Muscle layer of colon (tissue), 2 donors: ENCODE measurements around the gene RGSL1.

Experiments used
- H3K27ac ChIP-seq: one replicate; pipeline ENCODE4 v1.7.0; 2013; ENCODE audit warnings: low read depth, mild to moderate bottlenecking, low read length, moderate library complexity
- H3K27me3 ChIP-seq, 2 donors: one replicate each; pipeline ENCODE4 v1.7.0; 2013; ENCODE audit warnings: low read length in 2 of 2, mild to moderate bottlenecking in 2 of 2; ENCODE audit not compliant: insufficient read depth in 2 of 2, control insufficient read depth in 1 of 2
- H3K36me3 ChIP-seq: one replicate; pipeline ENCODE4 v1.7.0; 2013; ENCODE audit warnings: mild to moderate bottlenecking, low read length; ENCODE audit not compliant: insufficient read depth
- H3K4me1 ChIP-seq: one replicate; pipeline ENCODE4 v1.7.0; 2013; ENCODE audit warnings: mild to moderate bottlenecking, low read length; ENCODE audit not compliant: insufficient read depth
- H3K4me3 ChIP-seq, 2 donors: one replicate each; pipeline ENCODE4 v1.7.0; 2013; ENCODE audit warnings: low read length in 2 of 2, low read depth in 1 of 2, mild to moderate bottlenecking in 1 of 2, moderate library complexity in 1 of 2
- H3K9ac ChIP-seq: one replicate; pipeline ENCODE4 v1.7.0; 2013; ENCODE audit warnings: low read length
- H3K9me3 ChIP-seq: one replicate; pipeline ENCODE4 v1.7.0; 2013; ENCODE audit warnings: mild to moderate bottlenecking, low read length
- donor health status: abdominal sarcoma.
- donor health status: Adenocarcinoma of cecum.

RGSL1 gene

DNA sequence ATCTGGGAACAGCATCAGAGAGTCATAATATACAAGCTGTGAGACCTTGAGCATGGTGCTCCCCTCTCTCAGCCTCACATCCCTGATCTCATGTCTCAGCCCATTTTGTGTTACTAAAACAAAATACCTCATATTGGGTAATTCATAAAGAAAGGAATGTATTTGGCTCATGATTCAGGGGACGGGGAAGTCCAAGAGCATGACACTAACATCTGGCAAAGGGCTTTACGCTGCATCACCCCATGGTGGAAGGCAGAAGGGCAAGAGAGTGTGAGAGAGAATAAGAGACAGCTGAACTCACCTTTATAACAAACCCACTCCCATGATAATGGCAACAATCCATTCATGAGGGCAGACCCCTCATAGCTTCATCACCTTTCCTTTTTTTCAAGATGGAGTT lies 102.6 kb downstream of the RGSL1 start:
- Histone ChIP-seq H3K27ac (no peak overlapping the region), H3K27me3 (no peaks in the 10 kb centered on the region), H3K4me1 (no peaks in the 10 kb centered on the region), H3K9ac (no peak overlapping the region), H3K36me3 (no peaks in the 10 kb centered on the region), H3K9me3 (no peaks in the 10 kb centered on the region), H3K4me3 (no peak overlapping the region)

DNA sequence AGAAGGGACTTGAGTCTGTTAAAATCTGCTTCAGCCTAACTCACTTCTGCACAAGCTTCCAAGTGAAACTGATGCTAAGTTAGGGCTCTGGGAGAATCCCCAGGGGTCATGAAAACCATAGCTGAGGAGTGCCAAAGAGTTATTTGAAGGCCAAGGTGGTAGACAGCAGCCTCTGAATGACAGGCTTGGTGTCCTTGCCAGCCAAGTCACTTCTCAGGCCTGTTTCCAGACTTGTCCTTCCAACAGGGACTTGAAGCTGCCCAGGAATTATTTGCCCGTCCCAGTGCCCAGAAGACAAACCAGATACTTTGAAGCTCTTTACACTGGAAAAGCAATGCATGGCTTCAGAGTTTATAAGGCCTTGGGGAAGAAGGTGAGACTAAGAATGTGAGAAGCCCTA lies 105.5 kb downstream of the RGSL1 start:
- H3K9ac ChIP-seq, result no peak overlapping the region
- no peak overlapping the region for H3K27ac ChIP-seq
- no peaks in the 10 kb centered on the region for H3K4me1 ChIP-seq
- no peaks in the 10 kb centered on the region for H3K27me3 ChIP-seq
- H3K9me3 ChIP-seq, result no peaks in the 10 kb centered on the region
- no peak overlapping the region for H3K4me3 ChIP-seq
- H3K36me3 ChIP-seq, result no peaks in the 10 kb centered on the region

DNA sequence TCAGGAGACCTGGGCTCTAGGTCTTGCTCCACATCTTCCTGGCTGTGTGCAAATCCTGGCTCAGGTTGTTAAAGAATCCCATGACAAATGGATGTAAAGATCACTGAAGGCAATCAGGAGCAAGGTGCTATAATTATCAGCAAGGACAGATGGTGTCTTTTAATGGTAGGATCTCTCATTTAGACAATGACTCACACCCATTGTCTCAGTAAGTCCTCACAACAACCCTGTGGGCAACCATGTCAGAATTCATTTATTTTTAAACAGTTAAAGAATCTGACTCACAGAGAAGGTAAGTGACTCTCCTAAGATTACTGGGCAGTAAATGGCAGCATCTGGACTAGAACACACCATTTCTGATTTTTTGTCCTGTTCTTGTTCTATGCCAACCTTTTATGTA lies 106.3 kb downstream of the RGSL1 start:
- Histone ChIP-seq H3K27ac (no peak overlapping the region), H3K4me1 (no peaks in the 10 kb centered on the region), H3K9ac (no peak overlapping the region), H3K9me3 (no peaks in the 10 kb centered on the region), H3K27me3 (no peaks in the 10 kb centered on the region), H3K4me3 (no peak overlapping the region), H3K36me3 (no peaks in the 10 kb centered on the region)

DNA sequence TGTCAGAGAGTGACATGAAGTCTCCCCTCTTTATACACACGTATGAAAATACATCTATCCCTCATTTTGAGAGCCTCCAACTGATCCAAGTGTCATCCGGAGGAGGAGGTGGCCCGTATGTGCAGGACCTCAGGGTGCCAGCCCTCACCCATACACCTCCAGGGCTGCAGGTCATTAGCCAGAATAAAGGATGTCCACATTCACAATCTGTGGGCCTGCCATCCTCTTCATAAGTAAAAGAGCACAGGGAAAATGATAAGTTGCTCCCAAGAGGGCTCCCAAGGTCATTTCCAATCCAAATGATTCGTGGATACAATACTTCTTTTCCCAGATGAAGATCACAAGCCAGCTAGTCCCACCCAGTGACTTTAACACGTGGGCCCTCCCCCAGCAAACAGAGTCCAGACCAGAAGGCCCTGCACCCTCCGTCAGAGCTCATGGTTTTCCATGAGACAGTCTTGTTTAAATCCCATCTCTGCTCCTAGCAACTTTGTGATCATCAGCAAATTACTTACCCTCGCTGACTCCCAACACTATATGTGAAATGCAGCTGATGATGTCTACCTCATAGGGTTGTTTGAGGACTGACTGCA lies 110.5 kb downstream of the RGSL1 start:
- Histone ChIP-seq H3K9ac (no peak overlapping the region), H3K27ac (no peak overlapping the region), H3K36me3 (no peaks in the 10 kb centered on the region), H3K4me1 (no peaks in the 10 kb centered on the region), H3K4me3 (no peak overlapping the region), H3K27me3 (no peaks in the 10 kb centered on the region), H3K9me3 (no peaks in the 10 kb centered on the region)

DNA sequence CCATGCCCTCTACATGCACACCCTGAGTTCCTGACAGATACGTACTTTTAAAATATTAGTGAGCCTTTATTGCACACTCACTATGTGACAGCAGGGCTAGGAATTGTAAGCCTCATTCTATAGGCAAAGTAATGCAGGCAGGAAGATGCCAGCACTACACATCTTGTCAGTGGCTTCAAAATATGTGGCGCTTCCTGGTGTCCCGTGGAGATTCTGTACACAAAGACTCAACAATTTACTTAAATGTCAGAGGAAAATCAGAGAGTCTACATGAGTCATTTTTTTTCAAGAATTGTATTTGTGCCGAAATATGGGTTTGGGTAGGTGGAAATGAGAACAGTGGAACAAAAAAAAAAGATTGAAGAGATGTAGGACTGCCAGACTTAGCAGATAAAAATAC lies 111.5 kb downstream of the RGSL1 start:
- Histone ChIP-seq H3K36me3 (no peaks in the 10 kb centered on the region), H3K27ac (no peak overlapping the region), H3K4me3 (no peak overlapping the region), H3K9ac (no peak overlapping the region), H3K27me3 (no peaks in the 10 kb centered on the region), H3K4me1 (no peaks in the 10 kb centered on the region), H3K9me3 (no peaks in the 10 kb centered on the region)

DNA sequence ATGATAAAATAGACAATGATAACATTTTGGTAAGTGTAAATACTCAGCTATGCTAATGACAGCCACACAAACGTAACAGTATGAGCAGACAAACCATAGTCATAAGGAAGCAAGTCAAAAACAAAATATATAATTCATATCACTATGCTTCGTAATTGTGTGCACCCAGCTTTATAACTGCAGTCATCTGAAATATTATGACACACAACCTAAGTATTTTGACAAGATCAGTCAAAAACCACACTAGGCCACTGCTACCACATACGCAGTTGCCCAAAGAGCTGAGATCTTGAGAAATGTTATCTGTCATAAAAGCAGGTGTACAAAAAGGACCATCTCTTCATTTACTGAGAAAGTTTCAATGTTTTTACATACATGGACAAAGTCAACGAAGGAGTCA lies 113.1 kb downstream of the RGSL1 start:
- Histone ChIP-seq H3K9me3 (no peaks in the 10 kb centered on the region), H3K4me3 (no peak overlapping the region), H3K36me3 (no peaks in the 10 kb centered on the region), H3K27me3 (no peaks in the 10 kb centered on the region), H3K9ac (no peak overlapping the region), H3K4me1 (no peaks in the 10 kb centered on the region), H3K27ac (no peak overlapping the region)

DNA sequence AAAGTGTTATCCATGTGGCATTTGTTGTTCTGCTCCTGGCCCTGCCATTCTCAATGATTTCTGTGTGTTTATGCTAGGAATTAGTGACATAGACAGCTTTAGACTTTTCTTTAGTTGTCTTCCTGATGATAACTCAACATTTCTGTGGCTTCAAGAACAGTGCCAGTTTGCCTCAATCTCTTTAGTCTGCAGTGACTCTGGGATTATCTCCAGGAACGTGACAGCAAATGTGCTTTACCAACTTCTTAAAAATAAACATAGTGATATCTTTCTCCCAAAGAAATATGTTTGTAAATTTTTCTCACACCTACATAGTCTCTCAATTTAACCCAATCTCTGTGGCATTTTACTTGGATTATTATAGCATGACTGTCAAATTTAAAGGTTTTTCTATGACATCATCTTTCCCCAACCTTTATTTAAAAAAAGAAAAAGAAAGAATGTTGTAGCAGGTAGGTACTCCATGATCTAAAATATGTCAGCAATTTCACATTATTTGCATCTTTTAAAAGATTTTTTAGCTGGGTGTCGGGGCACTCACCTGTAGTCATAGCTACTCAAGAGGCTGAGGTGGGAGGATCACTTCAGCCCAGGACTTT lies 114.6 kb downstream of the RGSL1 start:
- H3K4me3 ChIP-seq, result no peak overlapping the region
- no peak overlapping the region for H3K27ac ChIP-seq
- H3K9me3 ChIP-seq, result no peaks in the 10 kb centered on the region
- no peak overlapping the region for H3K9ac ChIP-seq
- H3K4me1 ChIP-seq, result no peaks in the 10 kb centered on the region
- no peaks in the 10 kb centered on the region for H3K36me3 ChIP-seq
- H3K27me3 ChIP-seq, result no peaks in the 10 kb centered on the region

DNA sequence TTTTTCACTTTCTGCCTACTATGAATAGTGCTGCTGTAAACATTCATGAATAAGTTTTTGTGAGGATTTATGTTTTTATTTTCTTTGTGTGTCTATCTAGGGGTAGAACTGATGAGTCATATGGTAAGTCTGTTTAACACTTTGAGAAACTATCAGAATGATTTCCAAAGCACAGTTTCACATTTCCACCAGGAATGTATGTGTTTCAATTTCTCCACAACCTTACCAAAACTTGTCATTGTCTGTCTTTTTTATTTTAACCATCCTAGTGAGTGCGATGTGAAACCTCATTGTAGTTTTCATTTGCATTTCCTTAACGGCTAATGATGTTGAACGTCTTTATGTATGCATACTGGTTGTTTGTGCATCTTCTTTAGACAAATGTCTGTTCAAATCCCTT lies 115.6 kb downstream of the RGSL1 start:
- Histone ChIP-seq H3K36me3 (no peaks in the 10 kb centered on the region), H3K4me1 (no peaks in the 10 kb centered on the region), H3K9ac (no peak overlapping the region), H3K27ac (no peak overlapping the region), H3K27me3 (no peaks in the 10 kb centered on the region), H3K9me3 (no peaks in the 10 kb centered on the region), H3K4me3 (no peak overlapping the region)

DNA sequence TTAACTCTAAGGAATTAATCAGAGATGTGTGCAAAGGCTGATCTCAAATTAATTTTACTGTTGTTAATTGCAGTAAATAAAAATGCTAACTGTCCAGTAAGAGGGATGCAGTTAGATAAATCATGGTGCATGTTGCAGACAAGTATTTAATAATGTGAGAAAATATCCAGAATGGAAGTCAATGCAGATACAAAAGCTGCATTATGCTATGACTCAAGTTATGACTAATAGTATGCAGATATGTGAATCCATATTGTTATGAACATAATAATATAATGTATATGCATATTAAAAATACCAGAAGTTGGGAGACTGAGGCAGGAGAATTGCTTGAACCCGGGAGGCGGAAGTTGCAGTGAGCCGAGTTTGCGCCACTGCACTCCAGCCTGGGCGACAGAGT lies 117.7 kb downstream of the RGSL1 start:
- no peaks in the 10 kb centered on the region for H3K9me3 ChIP-seq
- no peak overlapping the region for H3K9ac ChIP-seq
- no peak overlapping the region for H3K4me3 ChIP-seq
- H3K4me1 ChIP-seq, result no peaks in the 10 kb centered on the region
- H3K36me3 ChIP-seq, result no peaks in the 10 kb centered on the region
- no peak overlapping the region for H3K27ac ChIP-seq
- H3K27me3 ChIP-seq, result no peaks in the 10 kb centered on the region

DNA sequence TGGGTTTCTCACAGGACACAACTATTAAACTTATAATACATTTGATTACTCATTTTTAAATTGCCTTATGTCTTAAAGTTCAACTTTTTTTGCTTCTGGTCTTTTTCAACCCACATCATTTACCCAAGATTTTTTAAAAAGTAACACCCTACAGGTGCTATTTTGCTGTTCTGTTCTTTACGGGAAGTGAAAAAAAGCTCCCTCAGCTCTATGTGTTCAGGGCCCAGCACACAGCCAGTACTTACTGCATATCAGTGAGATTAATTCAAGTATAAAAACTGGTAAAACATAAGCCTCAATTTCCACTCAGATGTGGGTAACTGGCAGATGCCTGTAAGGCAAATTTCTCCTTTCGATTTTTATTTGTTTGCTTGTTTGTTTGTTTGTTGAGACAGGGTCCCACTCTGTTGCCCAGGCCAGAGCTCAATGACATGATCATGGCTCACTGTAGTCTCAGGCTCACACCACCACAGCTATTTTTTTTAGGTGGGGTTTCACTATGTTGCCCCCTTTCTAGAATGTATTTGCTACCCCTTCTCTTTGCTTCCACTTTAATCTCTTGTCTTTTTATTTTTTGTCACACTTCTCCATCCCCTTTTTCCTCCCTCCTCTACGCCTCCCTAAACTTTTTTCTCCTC lies 118.8 kb downstream of the RGSL1 start:
- Histone ChIP-seq H3K4me1 (no peaks in the 10 kb centered on the region), H3K36me3 (no peaks in the 10 kb centered on the region), H3K9ac (no peak overlapping the region), H3K9me3 (no peaks in the 10 kb centered on the region), H3K4me3 (no peak overlapping the region), H3K27ac (no peak overlapping the region), H3K27me3 (no peaks in the 10 kb centered on the region)

DNA sequence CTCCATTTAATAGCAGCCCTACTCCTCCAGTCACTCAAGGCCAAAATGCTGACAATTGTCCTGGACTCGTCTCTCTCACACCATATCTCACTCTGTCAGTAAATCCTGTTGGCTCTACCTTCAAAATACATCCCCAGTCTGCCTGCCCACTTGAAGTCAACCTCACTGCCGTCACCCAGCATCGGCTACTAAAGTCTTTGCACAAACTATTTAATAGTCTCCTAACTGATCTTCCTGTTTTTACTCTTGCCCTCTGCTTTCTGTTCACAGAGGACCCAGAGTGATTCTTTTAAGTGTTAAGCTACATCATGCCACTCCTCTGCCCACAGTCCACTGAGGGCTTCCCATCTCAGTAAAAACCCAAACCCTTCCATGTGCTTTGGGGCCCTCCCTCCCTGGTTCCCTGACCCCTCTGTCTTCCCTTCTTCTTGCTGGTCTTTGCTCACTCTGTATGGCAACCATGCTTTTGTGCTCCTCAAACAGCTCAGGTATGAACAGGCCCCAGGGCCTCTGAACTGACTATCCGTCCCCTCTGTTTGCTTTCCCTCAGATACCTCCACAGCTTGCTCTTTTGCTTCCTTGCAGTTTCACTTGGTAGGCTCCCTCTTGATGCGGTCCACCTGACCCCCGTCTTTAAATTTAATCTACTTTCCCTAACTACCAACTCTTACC lies 120.1 kb downstream of the RGSL1 start:
- Histone ChIP-seq H3K4me3 (no peak overlapping the region), H3K36me3 (peaks cover 10% of the 10 kb centered on the region), H3K27ac (no peak overlapping the region), H3K9me3 (no peaks in the 10 kb centered on the region), H3K27me3 (no peaks in the 10 kb centered on the region), H3K9ac (no peak overlapping the region), H3K4me1 (no peaks in the 10 kb centered on the region)
